ENCODE data around the gene NOL6. TPM values are rescaled to one million over a fixed set of nuclear protein-coding genes. Genes with fewer than 3 reads are reported as not detected.
A peak's percentile ranks its signal among the peaks of the same experiment; 100 is the strongest.

Gene NOL6
- total RNA-seq, 2 experiments from 2014 or later, result 37.1 to 38.8 TPM

DNA sequence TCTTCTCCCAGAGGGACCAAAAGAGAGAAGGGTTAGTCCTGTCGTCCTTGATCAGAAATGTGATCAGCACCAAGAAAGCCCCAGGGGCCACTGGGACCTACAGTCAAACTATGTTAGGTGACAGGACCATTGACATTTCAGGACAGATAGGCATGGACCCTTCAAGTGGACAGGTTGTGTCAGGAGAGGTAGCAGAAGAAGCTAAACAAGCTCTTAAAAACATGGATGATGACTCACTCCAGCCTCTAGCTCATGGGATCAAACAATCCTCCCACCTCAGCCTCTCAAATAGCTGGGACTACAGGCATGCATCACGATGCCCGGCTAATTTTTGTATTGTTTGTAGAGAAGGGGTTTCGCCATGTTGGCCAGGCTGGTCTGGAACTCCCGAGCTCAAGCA lies 24.0 kb downstream of the NOL6 start:
- ChIA-PET POLR2A (no interaction called here), CTCF (interaction anchor here (1.0 to 8.9 kb wide), 3 partner anchors 15 to 75 kb away, joined by 3 to 209 read pairs (median 85); no protein-coding TSS in a partner anchor)
- no peaks in the 10 kb centered on the region for H3K36me3 Mint-ChIP-seq (ENCODE audit: low read depth)
- no peaks in the 10 kb centered on the region for H3K9me3 Mint-ChIP-seq (ENCODE audit: insufficient read depth)
- H3K27me3 Mint-ChIP-seq (ENCODE audit: low read depth), result no peaks in the 10 kb centered on the region
- H3K27ac Mint-ChIP-seq, result no peak overlapping the region
- H3K4me3 Mint-ChIP-seq, result no peak overlapping the region
- ATAC-seq, result no peak
- peaks cover 66% of the 10 kb centered on the region for H3K4me1 Mint-ChIP-seq (ENCODE audit: low read depth)
- DNase-seq, result no peak

DNA sequence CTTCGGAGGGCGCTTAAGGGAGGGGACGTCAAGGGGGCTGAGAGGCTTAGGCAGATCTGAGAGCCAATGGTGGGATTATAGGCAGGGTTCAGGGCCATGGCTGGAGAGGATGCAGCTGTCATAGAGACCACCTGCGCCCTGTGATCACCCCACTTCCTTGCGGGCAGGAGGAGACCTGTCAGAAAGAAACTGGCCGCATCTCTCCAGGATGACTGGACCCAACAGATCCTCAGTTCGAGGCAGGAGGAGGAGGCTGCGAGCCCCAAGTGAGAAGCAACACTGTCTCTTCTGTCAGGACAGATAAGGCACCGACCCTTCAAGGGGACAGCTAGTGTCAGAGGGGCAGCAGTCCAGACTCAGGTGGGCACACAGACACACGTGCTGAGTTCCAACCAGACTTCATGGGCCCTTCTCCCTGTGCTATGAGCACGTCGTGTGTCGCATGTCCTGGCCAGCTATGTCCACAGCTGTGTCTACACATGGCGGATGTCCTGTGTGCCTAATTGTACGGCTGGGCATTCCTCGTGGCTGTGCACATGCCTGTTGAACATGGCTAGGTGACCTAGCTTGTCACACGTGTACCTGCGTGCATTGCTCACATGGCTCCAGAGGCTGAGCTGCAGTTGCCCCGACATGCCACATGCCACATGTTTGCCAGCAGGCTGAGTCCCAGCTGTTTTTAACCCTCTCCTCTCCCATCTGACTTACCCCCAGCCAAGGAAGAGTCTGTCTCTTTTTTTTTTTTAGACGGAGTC lies 25.7 kb downstream of the NOL6 start:
- Mint-ChIP-seq H3K27me3 (ENCODE audit: low read depth) (no peaks in the 10 kb centered on the region), H3K9me3 (ENCODE audit: insufficient read depth) (no peaks in the 10 kb centered on the region), H3K36me3 (ENCODE audit: low read depth) (peaks cover 4% of the 10 kb centered on the region), H3K4me1 (ENCODE audit: low read depth) (peaks cover 55% of the 10 kb centered on the region), H3K27ac (peak overlapping the region; percentile 91), H3K4me3 (peak overlapping the region; percentile 89)
- DNase-seq (no peak), ATAC-seq (no peak)
- CTCF ChIA-PET, result interaction anchor here (0.8 to 8.9 kb wide), 10 partner anchors 10 to 170 kb away, joined by 3 to 209 read pairs (median 14); partner anchors contain the start of gene NOL6
- POLR2A ChIA-PET, result interaction anchor here (0.6 to 3.7 kb wide), 8 partner anchors 9 to 49 kb away, joined by 3 to 33 read pairs (median 4); partner anchors contain the start of gene NOL6

DNA sequence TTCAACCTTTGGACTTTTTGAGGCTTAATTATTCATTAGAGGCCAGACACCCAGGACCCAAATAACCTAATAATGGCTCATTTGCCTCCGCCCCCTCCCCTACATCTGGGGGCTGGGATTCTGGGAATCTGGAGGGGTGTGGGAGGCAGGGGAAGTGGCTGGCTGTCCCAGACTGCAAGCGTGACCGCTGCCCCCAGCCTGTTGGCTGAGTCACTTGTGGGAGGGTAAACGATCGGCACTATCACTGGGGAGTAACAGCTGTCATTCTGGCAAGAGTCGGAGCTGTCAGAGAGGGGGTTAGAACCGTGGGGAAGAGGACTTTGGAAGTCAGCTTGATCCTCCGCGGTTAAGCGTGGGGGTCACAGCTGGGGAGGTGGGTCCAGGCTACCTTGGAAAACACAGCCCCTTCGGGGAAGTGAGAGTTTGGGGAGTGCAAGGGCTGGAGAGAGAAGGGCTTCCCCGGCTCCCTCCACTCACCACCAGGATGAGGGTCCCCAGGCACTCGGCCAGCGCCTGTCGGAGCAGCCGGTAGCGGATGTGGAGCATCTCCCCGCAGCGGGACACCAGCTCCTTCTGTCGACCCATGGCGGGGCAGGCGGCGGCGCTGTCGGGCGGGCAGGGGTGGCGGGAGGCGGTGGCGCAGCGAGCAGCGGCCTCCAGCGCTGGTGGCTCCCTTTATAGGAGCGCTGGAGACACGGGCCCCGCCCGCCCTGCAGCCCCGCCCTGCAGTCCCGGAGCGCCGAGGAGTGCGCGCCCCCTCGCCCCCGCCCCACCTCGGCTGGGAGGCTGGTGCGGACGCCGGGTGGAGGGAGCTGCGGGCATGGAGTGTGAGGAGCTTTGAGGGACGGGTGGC lies 26.6 kb downstream of the NOL6 start, which contains the start of gene AQP3:
TSS of gene AQP3 (minus strand) at position 648 of the 853 bp plus-strand sequence. CDS start at position 585, 63 bp downstream.
- H3K4me1 Mint-ChIP-seq (ENCODE audit: low read depth), result peaks cover 51% of the 10 kb centered on the region
- CTCF ChIA-PET, result interaction anchor here (0.7 to 8.9 kb wide), 16 partner anchors 8 to 169 kb away, joined by 3 to 209 read pairs (median 7); partner anchors contain the start of gene NOL6
- ATAC-seq (peak; percentile 78), DNase-seq (peak; percentile 80)
- H3K9me3 Mint-ChIP-seq (ENCODE audit: insufficient read depth), result no peaks in the 10 kb centered on the region
- H3K27me3 Mint-ChIP-seq (ENCODE audit: low read depth), result no peaks in the 10 kb centered on the region
- H3K4me3 Mint-ChIP-seq, result peak within 1 kb of the TSS; percentile 89
- POLR2A ChIA-PET, result interaction anchor here (0.6 to 3.7 kb wide), 10 partner anchors 10 to 31 kb away, joined by 3 to 33 read pairs (median 4); partner anchors contain the start of gene NOL6
- H3K36me3 Mint-ChIP-seq (ENCODE audit: low read depth), result peaks cover 7% of the 10 kb centered on the region
- H3K27ac Mint-ChIP-seq, result peak within 1 kb of the TSS; percentile 91

DNA sequence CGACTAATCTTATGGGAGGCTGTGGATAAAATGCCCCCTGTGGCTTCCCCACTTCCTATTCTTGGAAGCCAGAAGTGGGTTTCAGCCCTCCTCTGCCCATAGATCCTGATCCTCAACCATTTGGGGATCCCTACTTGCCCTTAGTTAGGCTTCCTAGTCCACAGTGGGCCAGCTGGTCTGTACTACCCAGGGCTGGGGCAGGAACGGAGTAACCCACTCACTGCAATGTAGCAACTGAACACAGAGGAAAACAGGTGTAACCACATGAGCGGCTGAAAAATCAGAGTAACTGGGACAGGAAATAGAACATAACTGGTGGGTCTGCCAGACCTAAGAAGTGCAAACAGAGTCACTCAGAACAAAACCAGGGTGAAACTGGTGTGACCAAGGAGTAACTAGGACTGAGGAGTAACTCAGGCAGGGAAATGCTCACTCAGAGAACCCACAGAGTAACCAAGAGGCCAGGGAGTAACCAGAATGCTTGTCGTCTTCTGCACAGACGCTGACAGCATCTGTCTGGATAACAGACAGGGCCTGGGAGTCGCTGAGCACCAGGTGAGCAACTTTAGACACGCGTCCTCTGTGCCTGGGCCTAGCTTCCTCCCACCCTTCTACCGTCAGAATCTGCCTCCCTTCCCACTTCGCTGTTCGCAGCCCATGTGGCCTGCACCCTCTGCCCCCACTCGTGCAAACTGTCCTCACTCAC lies 27.3 kb downstream of the NOL6 start:
- peaks cover 50% of the 10 kb centered on the region for H3K4me1 Mint-ChIP-seq (ENCODE audit: low read depth)
- ChIA-PET CTCF (interaction anchor here (0.7 to 8.9 kb wide), 13 partner anchors 8 to 160 kb away, joined by 3 to 209 read pairs (median 8); partner anchors contain the start of gene NOL6), POLR2A (interaction anchor here (0.9 to 3.7 kb wide), 4 partner anchors 18 to 30 kb away, joined by 3 to 33 read pairs (median 8); partner anchors contain the start of gene NOL6)
- no peaks in the 10 kb centered on the region for H3K9me3 Mint-ChIP-seq (ENCODE audit: insufficient read depth)
- peak overlapping the region; percentile 89 for H3K4me3 Mint-ChIP-seq
- peaks cover 9% of the 10 kb centered on the region for H3K36me3 Mint-ChIP-seq (ENCODE audit: low read depth)
- peak overlapping the region; percentile 91 for H3K27ac Mint-ChIP-seq
- ATAC-seq (peak; percentile 71), DNase-seq (peak; percentile 75)
- H3K27me3 Mint-ChIP-seq (ENCODE audit: low read depth), result no peaks in the 10 kb centered on the region

DNA sequence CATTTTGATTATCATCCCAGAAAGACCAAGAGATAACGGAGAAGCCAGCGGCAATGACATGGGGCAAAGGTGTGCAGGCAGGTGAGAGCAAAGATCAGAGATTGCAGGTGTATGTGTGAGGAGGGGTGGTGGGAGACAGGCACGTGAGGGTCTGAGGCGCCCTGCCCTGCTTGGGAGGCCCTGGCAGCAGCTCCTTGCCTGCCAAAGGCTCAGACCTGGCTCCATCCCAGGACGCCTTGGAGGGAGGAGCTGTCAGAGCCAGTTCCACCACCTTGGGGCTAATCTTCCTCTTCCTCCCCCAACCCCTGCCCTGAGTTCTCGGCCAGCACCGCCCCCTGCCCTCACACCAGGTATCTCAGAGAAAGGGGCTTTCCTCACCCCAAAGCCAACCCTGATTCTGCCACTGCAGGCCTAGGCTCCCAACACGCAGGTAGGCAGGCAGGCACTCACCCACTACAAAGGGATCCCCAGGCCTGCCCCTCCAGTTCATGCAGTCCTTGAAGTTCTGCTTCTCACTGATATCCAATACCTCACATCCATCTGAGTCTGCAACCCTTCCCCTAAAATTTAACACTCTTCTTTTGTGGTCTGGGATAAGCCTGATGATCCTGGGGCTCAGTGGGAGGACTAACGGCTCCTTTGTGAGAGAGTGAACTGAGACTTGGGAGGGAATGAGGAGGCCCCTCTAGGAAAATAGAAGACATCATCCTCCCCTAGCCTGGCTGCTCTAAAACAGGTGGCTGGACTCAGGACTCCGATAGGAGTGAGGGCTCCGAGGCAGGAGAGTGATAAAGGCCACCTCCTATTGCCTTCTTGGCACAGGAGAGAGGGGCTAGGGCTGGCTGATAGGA lies 28.1 kb downstream of the NOL6 start:
- Mint-ChIP-seq H3K4me3 (peak overlapping the region; percentile 89), H3K4me1 (ENCODE audit: low read depth) (peaks cover 47% of the 10 kb centered on the region), H3K36me3 (ENCODE audit: low read depth) (peaks cover 10% of the 10 kb centered on the region), H3K27ac (peak overlapping the region; percentile 91), H3K27me3 (ENCODE audit: low read depth) (no peaks in the 10 kb centered on the region), H3K9me3 (ENCODE audit: insufficient read depth) (no peaks in the 10 kb centered on the region)
- ATAC-seq (peak; percentile 0), DNase-seq (no peak)
- ChIA-PET POLR2A (interaction anchor here (1.4 to 3.7 kb wide), 2 partner anchors 28 to 29 kb away, joined by 3 to 33 read pairs; partner anchors contain the start of gene NOL6), CTCF (interaction anchor here (1.7 to 8.9 kb wide), 4 partner anchors 19 to 32 kb away, joined by 4 to 209 read pairs (median 48); no protein-coding TSS in a partner anchor)

DNA sequence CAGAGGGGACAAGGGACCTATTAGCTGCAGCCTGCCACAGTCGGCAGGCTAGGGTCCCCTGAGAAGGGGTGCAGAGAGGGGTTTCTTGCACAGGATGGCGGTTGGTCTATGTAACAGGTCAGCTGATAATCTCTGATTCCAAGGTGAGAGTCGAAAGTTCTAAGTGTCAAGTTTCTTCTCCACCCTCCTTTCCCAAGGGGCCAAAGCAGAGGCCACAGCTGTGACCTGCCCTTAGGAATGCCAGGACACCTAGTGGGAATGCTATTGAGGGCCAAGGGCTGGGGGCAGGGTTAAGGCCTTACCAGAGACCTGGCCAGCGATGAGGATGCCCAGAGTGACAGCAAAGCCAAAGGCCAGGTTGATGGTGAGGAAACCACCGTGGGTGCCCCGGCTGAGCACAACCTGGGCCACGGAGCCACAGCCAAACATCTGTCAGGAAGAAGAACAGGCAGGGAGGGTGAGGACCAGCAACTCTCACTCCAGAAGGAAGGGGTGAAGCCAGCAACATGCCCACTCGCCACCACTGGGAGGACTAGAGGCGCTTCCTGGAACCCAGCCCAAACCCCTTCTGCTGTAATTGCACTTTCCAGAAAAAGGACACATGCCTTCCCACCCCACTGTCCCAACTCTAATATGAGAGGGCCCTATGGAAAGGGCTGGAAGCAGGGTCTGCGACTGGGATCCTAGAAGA lies 30.1 kb downstream of the NOL6 start:
- DNase-seq, result no peak
- CTCF ChIA-PET, result interaction anchor here (1.3 to 2.4 kb wide), 3 partner anchors 9 to 28 kb away, joined by 4 to 10 read pairs (median 7); no protein-coding TSS in a partner anchor
- Mint-ChIP-seq H3K9me3 (ENCODE audit: insufficient read depth) (no peaks in the 10 kb centered on the region), H3K27me3 (ENCODE audit: low read depth) (no peaks in the 10 kb centered on the region), H3K4me1 (ENCODE audit: low read depth) (peaks cover 56% of the 10 kb centered on the region), H3K4me3 (no peak overlapping the region), H3K27ac (peak overlapping the region; percentile 30), H3K36me3 (ENCODE audit: low read depth) (peaks cover 15% of the 10 kb centered on the region)
- no peak for ATAC-seq
- POLR2A ChIA-PET, result interaction anchor here (0.7 to 1.5 kb wide), 2 partner anchors 28 to 30 kb away, joined by 3 to 6 read pairs; partner anchors contain the start of gene NOL6

DNA sequence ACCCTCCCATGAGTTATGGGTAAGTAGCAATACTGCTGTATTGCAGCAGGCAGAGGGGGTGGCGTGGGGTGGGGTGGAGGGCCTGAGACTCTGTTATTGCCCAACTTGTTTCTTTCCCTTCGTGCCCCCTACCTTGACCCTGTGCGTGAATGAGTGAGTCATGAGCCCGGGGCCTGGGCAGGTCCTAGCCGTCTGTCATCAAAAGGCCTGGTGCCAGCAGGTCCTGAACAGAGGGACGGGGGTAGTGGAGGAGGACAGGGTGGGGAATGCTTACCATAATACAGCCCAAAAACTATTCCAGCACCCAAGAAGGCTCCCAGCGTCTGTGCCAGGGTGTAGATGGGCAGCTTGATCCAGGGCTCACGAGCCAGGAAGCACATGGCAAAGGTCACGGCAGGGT lies 30.7 kb downstream of the NOL6 start:
- no peaks in the 10 kb centered on the region for H3K27me3 Mint-ChIP-seq (ENCODE audit: low read depth)
- H3K27ac Mint-ChIP-seq, result peak overlapping the region; percentile 30
- H3K9me3 Mint-ChIP-seq (ENCODE audit: insufficient read depth), result no peaks in the 10 kb centered on the region
- no peak overlapping the region for H3K4me3 Mint-ChIP-seq
- CTCF ChIA-PET, result interaction anchor here (1.3 to 2.4 kb wide), 3 partner anchors 10 to 28 kb away, joined by 4 to 10 read pairs (median 7); no protein-coding TSS in a partner anchor
- no peak for DNase-seq
- H3K4me1 Mint-ChIP-seq (ENCODE audit: low read depth), result peaks cover 50% of the 10 kb centered on the region
- peaks cover 15% of the 10 kb centered on the region for H3K36me3 Mint-ChIP-seq (ENCODE audit: low read depth)
- POLR2A ChIA-PET, result interaction anchor here (1.5 kb wide), 1 partner anchor 30 kb away, joined by 6 read pairs; the partner anchor contains the start of gene NOL6
- ATAC-seq, result no peak

DNA sequence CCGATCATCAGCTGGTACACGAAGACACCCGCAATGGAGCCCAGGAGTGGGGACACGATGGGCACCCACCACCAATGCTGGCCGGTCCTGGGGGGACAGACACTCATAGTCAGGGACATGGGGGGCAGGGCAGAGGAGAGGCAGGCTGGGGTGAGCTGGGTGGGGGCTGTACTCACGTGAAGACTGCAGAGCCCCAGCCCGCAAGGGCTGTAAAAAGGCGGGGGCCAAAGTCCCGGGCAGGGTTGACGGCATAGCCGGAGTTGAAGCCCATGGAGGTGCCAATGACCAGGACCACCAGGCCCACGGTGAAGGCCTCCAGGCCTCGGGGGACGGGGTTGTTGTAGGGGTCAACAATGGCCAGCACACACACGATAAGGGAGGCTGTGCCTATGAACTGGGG lies 31.6 kb downstream of the NOL6 start:
- CTCF ChIA-PET, result interaction anchor here (1.8 kb wide), 1 partner anchor 11 kb away, joined by 7 read pairs; no protein-coding TSS in a partner anchor
- no peaks in the 10 kb centered on the region for H3K27me3 Mint-ChIP-seq (ENCODE audit: low read depth)
- H3K36me3 Mint-ChIP-seq (ENCODE audit: low read depth), result peaks cover 15% of the 10 kb centered on the region
- DNase-seq, result no peak
- no peak overlapping the region for H3K4me3 Mint-ChIP-seq
- POLR2A ChIA-PET, result interaction anchor here (0.6 to 2.0 kb wide), 2 partner anchors 9 to 20 kb away, joined by 4 to 9 read pairs; no protein-coding TSS in a partner anchor
- no peak for ATAC-seq
- H3K27ac Mint-ChIP-seq, result no peak overlapping the region
- peaks cover 49% of the 10 kb centered on the region for H3K4me1 Mint-ChIP-seq (ENCODE audit: low read depth)
- no peaks in the 10 kb centered on the region for H3K9me3 Mint-ChIP-seq (ENCODE audit: insufficient read depth)

DNA sequence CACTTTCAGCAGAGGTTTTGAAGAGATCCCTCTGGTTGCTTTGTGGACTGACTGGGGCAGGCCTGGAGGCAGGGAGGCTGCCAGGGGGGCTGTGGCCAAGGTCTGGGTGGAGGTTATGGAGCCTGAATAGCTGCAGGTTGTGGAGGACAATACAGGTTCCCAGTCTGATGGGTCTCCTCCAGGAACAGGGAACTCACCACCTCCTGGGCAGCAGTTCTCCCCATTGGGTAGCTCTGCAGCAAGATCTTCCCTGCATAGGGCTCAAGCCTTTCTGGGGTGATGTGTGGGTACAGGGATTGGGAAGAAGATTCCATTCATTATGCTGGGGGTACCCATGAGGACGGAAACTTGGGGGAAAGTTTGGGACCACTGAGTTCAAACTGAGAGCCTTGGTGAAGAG lies 33.1 kb downstream of the NOL6 start:
- Mint-ChIP-seq H3K36me3 (ENCODE audit: low read depth) (peaks cover 15% of the 10 kb centered on the region), H3K4me3 (no peak overlapping the region), H3K27ac (no peak overlapping the region), H3K4me1 (ENCODE audit: low read depth) (peaks cover 39% of the 10 kb centered on the region), H3K27me3 (ENCODE audit: low read depth) (no peaks in the 10 kb centered on the region), H3K9me3 (ENCODE audit: insufficient read depth) (no peaks in the 10 kb centered on the region)
- CTCF ChIA-PET, result interaction anchor here (1.2 to 1.4 kb wide), 3 partner anchors 25 to 37 kb away, joined by 3 to 6 read pairs (median 4); no protein-coding TSS in a partner anchor
- no peak for ATAC-seq
- no peak for DNase-seq
- POLR2A ChIA-PET, result interaction anchor here (2.0 kb wide), 1 partner anchor 8 kb away, joined by 9 read pairs; no protein-coding TSS in a partner anchor
